Activated naive CD8-positive, alpha-beta T cell treated with anti-CD3 and anti-CD28 coated beads, Interleukin-2, amount 50 U/mL, for 16 hours (primary cell): ENCODE data around the gene MDH1B.
A peak's percentile ranks its signal among the peaks of the same experiment; 100 is the strongest.

Experiments
- DNase-seq: peaks from one replicate; pipeline ENCODE4 v3.0.0-alpha.2; 2020; ENCODE audit warnings: low read depth, low spot score

The MDH1B gene

GRCh38 chr2:206693399-206694137, 71.6 kb downstream of the MDH1B start:
- DNase-seq: peak; percentile 7

- no peak for DNase-seq
These were observed 72.2 kb downstream of the MDH1B start for GRCh38 chr2:206692971-206693370.

GRCh38 chr2:206688990-206689389, 76.1 kb downstream of the MDH1B start:
- no peak for DNase-seq

GRCh38 chr2:206688453-206688852, 76.7 kb downstream of the MDH1B start:
- DNase-seq: no peak
